GM19023 (cell line): ENCODE measurements around the gene COMT.

Experiments used
- ATAC-seq: cut with Tn5 transposase; IDR thresholded peaks from one replicate; pipeline ENCODE4 v1.9.1; 2021; ENCODE audit warnings: mild to moderate bottlenecking, moderate library complexity; ENCODE audit not compliant: unreplicated experiment

Gene COMT

DNA sequence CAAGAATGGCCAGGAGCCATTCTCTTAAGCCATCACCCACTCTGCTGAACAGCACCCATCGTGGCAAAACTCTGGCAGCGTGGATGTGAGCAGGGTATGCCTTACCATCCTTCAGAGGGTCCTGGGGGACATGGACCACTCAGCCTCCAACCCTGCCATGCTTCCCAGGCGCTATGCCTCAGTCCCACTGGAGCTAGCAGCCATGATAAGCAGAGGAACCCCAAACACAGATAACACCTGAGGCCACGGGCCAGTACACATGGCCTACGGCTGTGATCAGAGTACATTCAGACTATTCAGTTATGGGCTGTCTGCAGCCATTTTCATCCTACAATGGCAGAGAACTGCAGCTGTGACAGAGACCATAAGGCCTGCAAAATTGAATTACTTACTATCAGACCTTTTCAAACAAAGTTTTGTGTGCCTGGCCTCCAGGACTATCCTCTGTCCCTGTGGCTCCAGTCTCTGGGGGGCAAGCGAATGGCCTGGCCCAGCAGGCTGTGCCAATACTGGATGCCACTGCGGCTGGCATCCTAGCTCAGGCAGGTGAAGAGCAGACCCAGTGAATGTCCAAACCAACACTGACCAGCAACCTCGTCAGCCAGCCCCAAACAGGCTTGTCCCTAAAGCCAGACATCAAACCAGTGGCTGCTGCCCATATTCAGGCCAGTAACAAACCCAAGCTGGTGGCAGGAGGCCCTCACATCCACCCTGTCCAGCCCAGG, 68.2 kb downstream of the COMT start:
- no peak for ATAC-seq

DNA sequence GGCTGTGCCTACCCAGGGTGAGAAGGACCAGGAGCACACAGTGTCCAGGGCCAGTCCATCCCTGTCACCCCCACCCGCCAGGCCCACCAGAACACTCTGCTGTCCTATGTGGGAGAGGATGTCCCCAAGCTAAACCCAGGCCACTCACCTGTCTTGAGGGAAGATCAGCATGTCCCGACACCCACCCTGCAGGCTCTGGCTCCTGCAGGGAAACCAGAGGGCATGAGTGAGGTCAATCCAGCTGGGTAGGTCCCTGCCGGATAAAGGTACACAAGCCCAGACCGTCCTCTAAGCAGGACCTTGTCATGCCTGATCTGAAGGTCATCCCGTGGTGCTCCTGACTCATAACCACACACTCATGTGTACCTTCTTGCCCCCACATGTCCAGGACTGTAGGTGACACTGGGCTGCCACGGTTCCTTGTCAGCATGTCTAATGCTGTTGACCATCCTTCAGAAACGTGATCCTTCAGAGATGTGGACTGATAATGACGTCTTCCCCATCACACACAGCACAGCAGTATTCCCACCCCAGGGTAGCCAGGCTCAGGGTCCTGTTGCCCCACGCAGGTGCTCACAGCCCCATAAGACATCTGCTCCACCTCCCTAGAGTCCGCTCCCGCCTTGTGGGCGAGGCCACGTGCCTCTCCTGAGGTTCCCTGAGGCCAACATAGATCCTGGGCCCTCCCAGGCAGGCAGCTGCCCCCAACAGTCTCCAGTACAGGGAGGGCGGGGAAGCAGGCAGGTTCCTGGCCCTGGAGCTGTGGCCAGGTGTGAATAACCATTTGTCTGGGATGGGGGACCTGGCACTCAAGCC, 68.9 kb downstream of the COMT start:
- ATAC-seq, result no peak

DNA sequence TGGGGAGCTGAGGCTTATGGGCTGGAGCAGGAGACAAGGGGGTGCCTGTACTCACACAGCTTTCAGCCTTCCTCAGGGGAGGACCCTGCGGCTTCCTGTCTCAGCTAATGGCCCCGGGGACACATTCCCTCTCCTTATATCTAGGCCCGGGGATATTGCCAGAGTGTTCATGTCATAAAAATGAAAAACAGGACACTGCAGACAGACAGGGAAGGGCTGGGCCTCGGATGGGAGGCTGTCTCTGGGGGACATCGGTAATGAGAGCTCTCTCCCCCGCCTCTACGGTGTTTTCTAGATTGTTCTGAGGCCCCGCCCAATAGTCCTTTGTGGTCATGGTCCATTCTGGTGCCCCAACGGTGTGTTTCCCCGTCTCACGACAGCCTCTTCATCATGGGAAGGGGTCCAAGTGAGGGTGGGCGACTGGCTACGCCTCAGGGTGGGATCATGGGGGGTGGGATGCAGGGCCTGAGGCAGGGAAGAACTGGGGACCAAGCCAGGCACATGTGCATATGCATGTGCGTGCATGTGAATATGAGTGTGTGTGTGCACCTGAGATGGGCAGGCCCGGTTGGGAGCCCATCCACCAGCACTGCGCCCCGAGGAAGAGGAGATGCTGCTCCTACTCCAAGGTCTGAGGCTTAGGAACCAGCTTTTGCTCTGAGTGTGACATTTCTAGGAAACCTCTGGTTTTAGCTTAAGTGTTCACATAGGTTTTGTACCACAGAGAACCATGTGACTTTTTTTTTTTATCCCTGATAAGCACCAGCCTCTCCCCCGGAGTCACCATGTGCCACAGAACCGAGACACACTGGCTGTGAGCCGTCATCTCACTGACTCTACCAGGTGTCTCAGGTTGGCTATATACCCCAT, 69.8 kb downstream of the COMT start:
- no peak for ATAC-seq

DNA sequence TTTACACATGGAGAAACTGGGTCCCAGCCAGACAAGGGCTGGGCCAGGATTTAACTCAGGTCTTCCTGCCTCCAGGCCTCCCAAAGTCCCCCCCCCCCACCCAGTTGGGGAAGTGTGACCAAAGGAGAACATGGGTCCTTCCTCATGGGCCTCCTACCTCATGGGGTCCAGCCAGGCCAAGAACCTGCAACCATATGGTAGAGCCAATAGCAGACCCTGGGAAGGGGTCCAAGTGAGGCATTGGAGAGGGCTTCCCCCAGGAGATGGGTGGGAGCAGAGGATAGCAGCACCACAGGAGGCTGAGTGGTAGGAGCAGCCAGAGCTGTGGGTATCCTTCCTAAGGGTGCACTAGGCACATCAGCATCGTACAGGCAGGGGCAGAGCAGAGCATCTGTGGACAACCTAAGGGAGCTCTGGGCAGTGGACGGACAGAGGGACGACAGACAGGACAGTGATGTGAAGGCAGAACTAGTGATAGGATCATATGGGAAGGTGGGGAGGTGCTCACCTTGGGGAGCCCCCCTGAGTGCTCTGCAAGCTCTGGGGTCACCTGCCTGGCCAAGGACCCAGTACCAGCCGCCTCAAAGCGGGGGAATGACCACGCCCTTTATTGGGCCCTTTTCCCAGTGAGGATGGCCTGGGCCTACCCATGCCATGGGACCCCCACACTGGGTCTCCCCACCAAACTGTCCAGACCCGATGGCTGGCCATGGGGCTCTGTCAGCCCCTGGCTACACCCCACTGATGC, 70.6 kb downstream of the COMT start:
- ATAC-seq, result no peak

DNA sequence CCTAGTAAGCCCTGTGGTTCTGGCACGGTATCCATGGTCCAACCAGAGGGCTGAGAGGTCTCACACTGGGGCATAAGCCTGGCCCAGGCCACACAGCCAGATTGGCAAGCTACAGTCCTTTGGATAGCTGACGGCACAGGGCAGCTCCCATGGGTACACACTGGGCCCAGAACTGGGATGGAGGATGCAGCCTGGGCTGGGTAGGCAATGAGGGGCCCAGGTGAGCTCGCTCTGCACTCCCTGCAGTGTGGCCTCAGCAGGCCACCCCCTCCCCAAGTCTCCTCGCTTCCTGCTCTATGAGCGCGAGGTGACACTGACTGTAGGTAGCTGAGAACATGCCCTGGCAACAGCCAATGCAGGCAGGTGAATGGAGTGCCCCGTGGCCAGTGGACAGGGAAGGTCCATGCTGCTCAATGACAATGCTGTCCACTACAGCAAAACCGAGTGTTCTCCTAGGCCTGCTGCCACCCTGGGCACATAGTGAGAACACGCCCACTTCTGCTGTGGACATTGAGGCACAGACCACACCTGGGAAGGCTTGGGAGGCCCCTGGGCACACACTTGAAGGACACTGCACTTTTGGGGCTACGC, 71.3 kb downstream of the COMT start:
- no peak for ATAC-seq

DNA sequence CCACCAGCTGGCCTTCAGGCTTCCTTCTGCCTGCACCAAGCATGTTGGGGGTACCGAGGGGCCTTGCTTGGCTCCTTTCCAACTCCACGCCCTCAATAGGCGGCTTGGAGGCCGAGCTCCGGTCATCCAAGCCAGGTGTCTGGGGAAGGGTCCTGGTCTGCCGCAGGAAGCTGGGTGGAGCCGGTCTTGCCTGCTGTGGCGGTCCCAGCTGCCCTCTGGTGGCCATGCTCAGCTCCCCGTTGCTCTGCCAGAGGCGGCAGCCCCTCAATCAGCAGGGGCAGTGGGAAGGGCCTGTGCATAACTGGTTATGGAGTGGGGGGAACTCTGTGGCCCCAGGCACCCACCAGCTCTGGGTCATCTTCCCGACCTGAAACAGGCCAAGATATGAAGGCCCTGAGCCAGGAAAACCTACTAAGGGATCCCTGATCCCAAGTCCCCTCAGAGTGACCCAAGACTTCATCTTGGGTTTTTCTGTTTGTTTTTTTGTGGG, 71.9 kb downstream of the COMT start:
- ATAC-seq, result no peak

DNA sequence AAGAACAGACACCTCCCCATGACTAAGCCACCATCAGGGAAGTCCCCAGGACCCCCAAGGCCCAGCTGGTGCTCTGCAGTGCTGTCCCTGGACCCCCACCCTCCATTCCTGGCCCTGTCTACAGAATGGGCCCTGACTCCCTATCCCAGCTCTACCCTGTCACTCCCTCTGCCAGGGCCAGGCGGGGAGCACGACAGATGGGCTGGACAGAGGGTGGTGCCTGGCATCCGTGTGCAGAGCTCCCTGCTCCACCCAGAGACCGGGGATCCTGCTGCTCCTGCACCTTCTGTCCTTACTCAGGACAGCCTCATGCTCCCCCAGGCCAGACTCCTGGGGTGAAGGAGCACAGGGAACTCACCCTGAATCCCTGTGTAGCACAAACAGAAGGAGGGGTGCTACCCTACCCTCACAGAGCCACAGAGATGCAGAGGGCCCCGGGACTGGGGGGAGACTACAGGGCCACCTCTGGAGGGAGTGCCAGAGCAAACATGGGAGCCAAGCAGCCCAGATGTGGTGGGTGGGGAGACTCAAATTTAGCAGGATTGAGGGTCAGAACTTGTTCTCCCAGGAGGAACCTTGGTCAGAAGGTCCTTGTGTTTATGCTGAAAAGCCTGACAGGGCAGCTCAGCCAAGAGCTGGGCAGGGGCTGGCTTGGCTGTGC, 73.1 kb downstream of the COMT start:
- no peak for ATAC-seq

DNA sequence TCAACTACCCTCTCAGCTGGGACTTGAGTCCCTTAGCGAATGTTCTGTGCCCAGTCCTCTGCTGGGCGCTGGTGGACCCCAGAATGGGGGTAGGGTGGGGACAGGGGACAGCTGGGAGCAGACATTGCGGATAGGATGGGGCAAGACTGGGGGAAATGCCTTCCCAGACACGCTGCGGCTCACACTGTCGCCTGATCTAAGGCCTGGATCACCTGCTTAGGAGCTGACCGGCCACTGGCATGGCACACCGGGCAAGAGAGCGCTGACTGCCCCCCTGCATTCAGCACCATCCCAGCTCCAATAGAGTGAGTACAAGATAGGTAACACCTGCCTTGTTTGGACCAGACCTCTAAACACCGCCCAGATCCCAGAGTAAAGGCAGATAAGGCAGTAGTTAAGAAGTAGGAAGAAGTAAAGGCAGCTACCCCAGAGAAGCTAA, 73.6 kb downstream of the COMT start:
- ATAC-seq, result no peak

DNA sequence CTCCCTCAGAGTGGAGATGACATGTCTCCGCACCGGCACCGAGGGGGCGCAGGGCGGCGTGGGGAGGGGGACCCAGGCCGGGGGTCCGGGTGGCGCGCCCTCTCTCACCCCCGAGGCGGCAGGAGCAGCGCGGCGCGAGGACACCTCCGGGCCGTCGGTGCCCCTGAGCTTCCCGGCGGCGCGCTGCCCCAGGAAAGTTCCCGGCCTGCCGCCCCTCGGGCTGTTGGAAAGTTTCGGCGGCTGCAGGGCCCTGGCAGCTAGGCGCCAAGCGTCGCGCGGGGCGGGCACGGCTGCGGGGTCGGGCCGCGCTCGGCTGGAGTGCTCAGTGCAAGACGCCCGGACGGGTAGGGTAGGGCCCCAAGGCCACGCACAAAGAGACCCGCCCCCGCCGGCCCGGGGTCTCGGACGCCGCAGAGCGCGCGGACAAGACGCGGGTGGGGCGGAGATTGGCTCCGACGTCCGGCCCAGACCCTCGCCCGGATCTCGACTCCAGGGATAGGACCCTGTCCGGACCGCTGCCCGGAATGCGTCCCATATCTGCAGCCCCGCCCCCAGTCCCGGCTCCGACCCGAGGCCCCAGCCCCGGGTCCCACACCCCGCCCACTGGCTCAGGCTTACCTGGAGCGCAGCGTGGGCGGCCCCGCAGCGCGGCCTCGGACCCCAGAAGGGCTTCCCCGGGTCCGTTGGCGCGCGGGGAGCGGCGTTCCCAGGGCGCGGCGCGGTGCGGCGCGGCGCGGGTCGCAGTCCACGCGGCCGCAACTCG, 74.6 kb downstream of the COMT start:
- no peak for ATAC-seq

DNA sequence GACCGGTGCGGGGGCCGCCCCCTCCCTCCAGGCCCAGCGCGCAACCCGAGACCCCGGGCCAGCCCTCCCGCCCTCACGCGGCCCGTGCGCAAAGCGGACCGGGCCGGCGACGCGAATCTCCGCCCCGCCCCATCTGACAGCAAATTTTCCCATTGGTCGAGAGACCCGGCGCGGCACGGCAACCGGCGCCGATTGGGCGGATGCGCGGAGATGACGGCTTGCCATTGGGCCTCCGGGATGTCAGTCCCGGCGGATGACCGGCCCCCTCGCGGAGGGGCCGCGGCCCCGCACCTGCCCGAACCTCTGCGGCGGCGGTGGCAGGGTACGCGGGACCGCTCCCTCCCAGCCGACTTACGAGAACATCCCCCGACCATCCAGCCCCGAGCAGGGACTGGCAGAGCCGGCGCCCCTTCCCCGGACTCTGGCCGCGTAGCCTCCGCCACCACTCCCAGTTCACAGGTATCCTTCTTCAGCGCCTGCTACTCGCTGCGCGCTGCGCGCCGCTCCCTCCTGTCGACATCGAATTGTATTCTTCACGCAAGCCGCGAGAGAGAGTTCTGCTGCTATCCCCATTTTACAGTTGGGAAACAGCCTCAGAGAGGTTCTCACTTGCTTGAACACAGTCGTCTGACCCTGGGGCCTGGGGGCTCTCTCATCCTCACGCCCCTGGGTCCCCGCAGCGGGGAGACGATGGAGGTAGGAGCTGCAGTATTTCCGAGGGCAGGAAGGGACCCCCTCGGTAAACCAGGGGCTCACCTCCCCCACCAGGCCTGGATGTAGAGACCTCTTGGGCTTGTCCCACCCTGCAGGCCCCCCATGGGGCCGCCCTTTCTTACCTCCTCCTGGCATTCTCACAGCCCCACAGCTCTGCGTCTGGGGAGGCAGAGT, 75.4 kb downstream of the COMT start, which contains the start of gene ARVCF:
TSS of gene ARVCF (minus strand) at position 90 of the 888 bp plus-strand sequence. CDS start 26,029 bp downstream, outside the sequence.
- peak; percentile 55 for ATAC-seq

DNA sequence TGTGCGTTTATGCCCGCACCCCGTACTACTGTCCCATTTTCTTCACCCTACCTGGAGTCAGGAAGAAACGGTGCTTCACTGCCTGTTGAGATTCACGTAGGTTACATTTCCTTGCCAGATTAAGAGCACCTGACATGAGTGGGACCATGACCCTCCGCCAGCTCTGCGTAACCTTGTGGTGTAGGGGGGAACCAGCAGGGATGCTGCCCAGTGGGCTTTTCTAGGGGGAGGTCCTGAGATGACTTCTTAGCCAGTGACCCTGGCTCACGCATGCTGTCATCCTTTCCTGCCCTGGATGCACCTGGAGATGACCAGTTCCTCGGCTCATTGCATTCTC, 76.0 kb downstream of the COMT start:
- ATAC-seq, result no peak

DNA sequence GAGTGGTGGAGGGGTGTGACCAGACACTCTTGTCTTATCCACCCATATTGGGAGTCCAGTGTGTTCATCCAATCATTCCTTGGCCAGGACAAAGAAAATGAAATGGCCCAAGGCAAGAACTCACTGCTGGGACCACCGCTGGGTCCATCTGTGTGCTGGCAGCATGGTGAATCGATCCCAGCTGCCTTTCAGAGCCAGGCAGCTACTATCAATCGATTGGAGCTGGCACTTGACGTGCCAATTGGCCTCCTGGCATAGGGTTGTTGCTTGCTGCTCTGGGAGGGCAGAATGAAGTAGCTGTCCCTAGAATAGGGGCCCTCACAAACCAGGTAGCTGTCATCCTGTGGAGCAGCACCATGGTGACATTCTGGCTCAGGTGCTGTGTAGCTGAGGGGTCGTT, 76.4 kb downstream of the COMT start:
- no peak for ATAC-seq
